ENCODE results near the gene ZNF236.

ZNF236 gene

GRCh38 chr18:76823161-76823538, 793 bp downstream of the ZNF236 start:
- Histone ChIP-seq H3K4me1 (ENCODE audit: control insufficient read depth, insufficient read depth, low read length) (peaks cover 2% of the 10 kb centered on the region), H3K9ac (ENCODE audit: low read depth, low read length) (peak overlapping the region; percentile 54), H3K4me3 (ENCODE audit: low read depth, low read length) (peak overlapping the region; percentile 83), H3K9me3 (ENCODE audit: control insufficient read depth, insufficient read depth, low read length) (no peaks in the 10 kb centered on the region), H3K36me3 (ENCODE audit: control insufficient read depth, insufficient read depth, low read length) (peaks cover 3% of the 10 kb centered on the region), H3K27me3 (ENCODE audit: control insufficient read depth, insufficient read depth, low read length) (no peaks in the 10 kb centered on the region)

- Histone ChIP-seq H3K36me3 (ENCODE audit: control insufficient read depth, insufficient read depth, low read length) (peaks cover 3% of the 10 kb centered on the region), H3K4me1 (ENCODE audit: control insufficient read depth, insufficient read depth, low read length) (peaks cover 2% of the 10 kb centered on the region), H3K9me3 (ENCODE audit: control insufficient read depth, insufficient read depth, low read length) (no peaks in the 10 kb centered on the region), H3K27me3 (ENCODE audit: control insufficient read depth, insufficient read depth, low read length) (no peaks in the 10 kb centered on the region), H3K4me3 (ENCODE audit: low read depth, low read length) (peak overlapping the region; percentile 83), H3K9ac (ENCODE audit: low read depth, low read length) (peak overlapping the region; percentile 54)
Observed at GRCh38 chr18:76823587-76824011, 1.2 kb downstream of the ZNF236 start.

- H3K9me3 ChIP-seq (ENCODE audit: control insufficient read depth, insufficient read depth, low read length): no peaks in the 10 kb centered on the region
- H3K4me1 ChIP-seq (ENCODE audit: control insufficient read depth, insufficient read depth, low read length): peaks cover 2% of the 10 kb centered on the region
- H3K4me3 ChIP-seq (ENCODE audit: low read depth, low read length): peak overlapping the region; percentile 83
- H3K36me3 ChIP-seq (ENCODE audit: control insufficient read depth, insufficient read depth, low read length): peaks cover 3% of the 10 kb centered on the region
- no peaks in the 10 kb centered on the region for H3K27me3 ChIP-seq (ENCODE audit: control insufficient read depth, insufficient read depth, low read length)
- no peak overlapping the region for H3K9ac ChIP-seq (ENCODE audit: low read depth, low read length)
Observed at GRCh38 chr18:76824145-76824676, 1.9 kb downstream of the ZNF236 start.

GRCh38 chr18:76824754-76825153, 2.4 kb downstream of the ZNF236 start:
- no peak overlapping the region for H3K9ac ChIP-seq (ENCODE audit: low read depth, low read length)
- peaks cover 2% of the 10 kb centered on the region for H3K4me1 ChIP-seq (ENCODE audit: control insufficient read depth, insufficient read depth, low read length)
- no peak overlapping the region for H3K4me3 ChIP-seq (ENCODE audit: low read depth, low read length)
- H3K9me3 ChIP-seq (ENCODE audit: control insufficient read depth, insufficient read depth, low read length): no peaks in the 10 kb centered on the region
- H3K27me3 ChIP-seq (ENCODE audit: control insufficient read depth, insufficient read depth, low read length): no peaks in the 10 kb centered on the region
- peaks cover 3% of the 10 kb centered on the region for H3K36me3 ChIP-seq (ENCODE audit: control insufficient read depth, insufficient read depth, low read length)

- H3K9ac ChIP-seq (ENCODE audit: low read depth, low read length): no peak overlapping the region
- peaks cover 2% of the 10 kb centered on the region for H3K4me1 ChIP-seq (ENCODE audit: control insufficient read depth, insufficient read depth, low read length)
- no peaks in the 10 kb centered on the region for H3K9me3 ChIP-seq (ENCODE audit: control insufficient read depth, insufficient read depth, low read length)
- H3K36me3 ChIP-seq (ENCODE audit: control insufficient read depth, insufficient read depth, low read length): no peaks in the 10 kb centered on the region
- no peaks in the 10 kb centered on the region for H3K27me3 ChIP-seq (ENCODE audit: control insufficient read depth, insufficient read depth, low read length)
- H3K4me3 ChIP-seq (ENCODE audit: low read depth, low read length): no peak overlapping the region
Observed at GRCh38 chr18:76827205-76828200, 5.1 kb downstream of the ZNF236 start.

- Histone ChIP-seq H3K9ac (ENCODE audit: low read depth, low read length) (no peak overlapping the region), H3K9me3 (ENCODE audit: control insufficient read depth, insufficient read depth, low read length) (no peaks in the 10 kb centered on the region), H3K4me3 (ENCODE audit: low read depth, low read length) (no peak overlapping the region), H3K36me3 (ENCODE audit: control insufficient read depth, insufficient read depth, low read length) (no peaks in the 10 kb centered on the region), H3K27me3 (ENCODE audit: control insufficient read depth, insufficient read depth, low read length) (no peaks in the 10 kb centered on the region), H3K4me1 (ENCODE audit: control insufficient read depth, insufficient read depth, low read length) (no peaks in the 10 kb centered on the region)
Observed at GRCh38 chr18:76834379-76834778, 12.0 kb downstream of the ZNF236 start.

GRCh38 chr18:76835380-76835779, 13.0 kb downstream of the ZNF236 start:
- H3K9me3 ChIP-seq (ENCODE audit: control insufficient read depth, insufficient read depth, low read length): no peaks in the 10 kb centered on the region
- H3K36me3 ChIP-seq (ENCODE audit: control insufficient read depth, insufficient read depth, low read length): no peaks in the 10 kb centered on the region
- H3K9ac ChIP-seq (ENCODE audit: low read depth, low read length): no peak overlapping the region
- no peaks in the 10 kb centered on the region for H3K4me1 ChIP-seq (ENCODE audit: control insufficient read depth, insufficient read depth, low read length)
- H3K27me3 ChIP-seq (ENCODE audit: control insufficient read depth, insufficient read depth, low read length): no peaks in the 10 kb centered on the region
- no peak overlapping the region for H3K4me3 ChIP-seq (ENCODE audit: low read depth, low read length)

GRCh38 chr18:76837071-76837470, 14.7 kb downstream of the ZNF236 start:
- H3K4me1 ChIP-seq (ENCODE audit: control insufficient read depth, insufficient read depth, low read length): no peaks in the 10 kb centered on the region
- no peak overlapping the region for H3K4me3 ChIP-seq (ENCODE audit: low read depth, low read length)
- no peaks in the 10 kb centered on the region for H3K27me3 ChIP-seq (ENCODE audit: control insufficient read depth, insufficient read depth, low read length)
- H3K9ac ChIP-seq (ENCODE audit: low read depth, low read length): no peak overlapping the region
- H3K36me3 ChIP-seq (ENCODE audit: control insufficient read depth, insufficient read depth, low read length): no peaks in the 10 kb centered on the region
- H3K9me3 ChIP-seq (ENCODE audit: control insufficient read depth, insufficient read depth, low read length): no peaks in the 10 kb centered on the region

- Histone ChIP-seq H3K4me1 (ENCODE audit: control insufficient read depth, insufficient read depth, low read length) (no peaks in the 10 kb centered on the region), H3K9ac (ENCODE audit: low read depth, low read length) (no peak overlapping the region), H3K36me3 (ENCODE audit: control insufficient read depth, insufficient read depth, low read length) (no peaks in the 10 kb centered on the region), H3K9me3 (ENCODE audit: control insufficient read depth, insufficient read depth, low read length) (no peaks in the 10 kb centered on the region), H3K27me3 (ENCODE audit: control insufficient read depth, insufficient read depth, low read length) (no peaks in the 10 kb centered on the region), H3K4me3 (ENCODE audit: low read depth, low read length) (no peak overlapping the region)
Observed at GRCh38 chr18:76838182-76838581, 15.8 kb downstream of the ZNF236 start.

- Histone ChIP-seq H3K9ac (ENCODE audit: low read depth, low read length) (no peak overlapping the region), H3K9me3 (ENCODE audit: control insufficient read depth, insufficient read depth, low read length) (no peaks in the 10 kb centered on the region), H3K36me3 (ENCODE audit: control insufficient read depth, insufficient read depth, low read length) (no peaks in the 10 kb centered on the region), H3K27me3 (ENCODE audit: control insufficient read depth, insufficient read depth, low read length) (no peaks in the 10 kb centered on the region), H3K4me3 (ENCODE audit: low read depth, low read length) (no peak overlapping the region), H3K4me1 (ENCODE audit: control insufficient read depth, insufficient read depth, low read length) (no peaks in the 10 kb centered on the region)
Observed at GRCh38 chr18:76839086-76839794, 16.9 kb downstream of the ZNF236 start.

- Histone ChIP-seq H3K27me3 (ENCODE audit: control insufficient read depth, insufficient read depth, low read length) (no peaks in the 10 kb centered on the region), H3K4me1 (ENCODE audit: control insufficient read depth, insufficient read depth, low read length) (no peaks in the 10 kb centered on the region), H3K9me3 (ENCODE audit: control insufficient read depth, insufficient read depth, low read length) (no peaks in the 10 kb centered on the region), H3K9ac (ENCODE audit: low read depth, low read length) (no peak overlapping the region), H3K4me3 (ENCODE audit: low read depth, low read length) (no peak overlapping the region), H3K36me3 (ENCODE audit: control insufficient read depth, insufficient read depth, low read length) (no peaks in the 10 kb centered on the region)
Observed at GRCh38 chr18:76842837-76843530, 20.6 kb downstream of the ZNF236 start.
